HEK293T (cell line): ENCODE results near the gene HMX1.
A peak's percentile ranks its signal among the peaks of the same experiment; 100 is the strongest.

Experiments used
- ARNT ChIP-seq: fragments of 450-650 bp; IDR thresholded peaks from 2 replicates; pipeline ENCODE4 v1.6.1; 2017; ENCODE audit warnings: mild to moderate bottlenecking
- ELF4 ChIP-seq: fragments of 450-650 bp; IDR thresholded peaks from 2 replicates; pipeline ENCODE4 v1.6.1; 2017; ENCODE audit warnings: antibody characterized with exemption
- FOXM1 ChIP-seq: fragments of 450-650 bp; IDR thresholded peaks from 2 replicates; pipeline ENCODE4 v1.6.1; 2017; ENCODE audit warnings: mild to moderate bottlenecking, borderline replicate concordance
- HDGF ChIP-seq: fragments of 450-650 bp; IDR thresholded peaks from 2 replicates; pipeline ENCODE4 v1.6.1; 2017; ENCODE audit warnings: antibody characterized with exemption, borderline replicate concordance
- L3MBTL2 ChIP-seq: fragments of 450-650 bp; conservative IDR thresholded peaks from 2 replicates; pipeline ENCODE4 v1.6.1; 2016; ENCODE audit warnings: mild to moderate bottlenecking
- LEF1 ChIP-seq: fragments of 450-650 bp; IDR thresholded peaks from 2 replicates; pipeline ENCODE4 v1.6.1; 2017; ENCODE audit warnings: mild to moderate bottlenecking, borderline replicate concordance
- SP1 ChIP-seq: fragments of 450-650 bp; IDR thresholded peaks from 2 replicates; pipeline ENCODE4 v1.6.1; 2017
- TARDBP ChIP-seq: fragments of 450-650 bp; IDR thresholded peaks from 2 replicates; pipeline ENCODE4 v1.6.1; 2016
- TF ChIP-seq, protein P1 (sequence below): fragments of 450-650 bp; IDR thresholded peaks from 2 replicates; pipeline ENCODE4 v1.6.1; 2016

DNA sequence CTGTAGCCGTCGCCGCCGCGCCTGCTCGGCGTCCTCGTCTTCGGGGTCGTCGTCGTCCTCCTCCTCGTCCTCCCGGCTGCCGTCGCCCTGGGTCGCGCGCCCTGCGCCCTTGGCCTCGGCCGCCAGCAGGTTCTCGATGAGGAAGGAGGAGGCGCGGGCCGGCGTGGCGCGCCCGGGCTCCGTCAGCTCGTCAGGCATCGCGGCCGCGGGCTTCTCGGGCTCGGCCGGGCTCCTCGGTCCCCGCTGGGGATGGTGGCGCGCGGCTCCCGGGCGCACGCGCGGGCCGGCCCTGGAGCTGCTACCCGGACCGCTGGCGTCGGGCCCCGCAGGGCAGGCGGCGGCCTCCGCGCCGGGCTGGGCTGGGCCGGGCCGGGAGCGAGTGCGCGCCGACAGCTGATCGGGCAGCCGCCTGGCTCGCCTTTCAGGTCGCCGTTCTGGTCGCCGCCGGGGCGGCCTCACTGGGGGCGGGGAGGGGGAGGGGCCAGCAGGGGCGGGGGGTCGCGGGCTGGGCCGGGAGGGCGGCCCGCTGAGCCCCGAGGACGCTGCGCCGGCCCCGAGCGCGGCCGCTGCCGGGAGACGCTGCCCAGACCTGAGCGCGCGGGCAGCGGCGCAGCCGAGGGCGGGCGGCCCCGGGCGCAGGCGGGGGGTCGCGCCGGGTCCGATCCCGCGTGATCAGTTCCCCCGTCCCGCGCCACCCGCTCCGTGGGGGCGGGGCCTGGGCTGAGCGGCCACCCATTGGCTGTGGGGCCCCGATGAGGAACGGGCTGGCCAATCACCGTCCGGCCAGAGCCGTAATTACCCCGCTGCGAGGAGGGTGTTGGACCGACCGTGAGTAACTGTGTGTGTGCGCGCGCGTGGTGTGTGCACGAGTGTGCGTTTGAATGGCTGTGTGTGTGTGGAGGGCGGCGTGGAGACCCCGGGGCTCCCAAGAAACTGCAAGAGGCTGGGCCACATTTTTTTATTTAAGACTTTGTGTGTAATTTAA, at the start of gene HMX1:
- TF ChIP-seq ELF4: no peak
- TF ChIP-seq TARDBP: 0 out of 2 replicates have a peak, but pooled peaks have one; percentile 30
- TF ChIP-seq HDGF: no peak
- no peak for TF ChIP-seq SP1
- TF ChIP-seq, protein P1, sequence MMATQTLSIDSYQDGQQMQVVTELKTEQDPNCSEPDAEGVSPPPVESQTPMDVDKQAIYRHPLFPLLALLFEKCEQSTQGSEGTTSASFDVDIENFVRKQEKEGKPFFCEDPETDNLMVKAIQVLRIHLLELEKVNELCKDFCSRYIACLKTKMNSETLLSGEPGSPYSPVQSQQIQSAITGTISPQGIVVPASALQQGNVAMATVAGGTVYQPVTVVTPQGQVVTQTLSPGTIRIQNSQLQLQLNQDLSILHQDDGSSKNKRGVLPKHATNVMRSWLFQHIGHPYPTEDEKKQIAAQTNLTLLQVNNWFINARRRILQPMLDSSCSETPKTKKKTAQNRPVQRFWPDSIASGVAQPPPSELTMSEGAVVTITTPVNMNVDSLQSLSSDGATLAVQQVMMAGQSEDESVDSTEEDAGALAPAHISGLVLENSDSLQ: no peak; the same call in 1 of the 2 replicates
- TF ChIP-seq ARNT: no peak
- TF ChIP-seq L3MBTL2: peak; percentile 77
- TF ChIP-seq LEF1: no peak
- TF ChIP-seq FOXM1: no peak
